HepG2 (cell line): Measurements from ENCODE around the gene AMIGO1. TPM values are rescaled to one million over a fixed set of nuclear protein-coding genes. Genes with fewer than 3 reads are reported as not detected.

Source experiments
- EEA1 ChIP-seq: sonication (generic); formaldehyde crosslinking; IDR thresholded peaks from 2 replicates; pipeline ENCODE4 v1.5.1; 2020; ENCODE audit warnings: mild to moderate bottlenecking, missing genetic modification reagents, borderline replicate concordance
- FOXP1 ChIP-seq, 2 experiments: fragments of 450-650 bp in 1 of 2; IDR thresholded peaks; 2 replicates each; pipeline ENCODE4 v1.6.1; 2017 to 2018; ENCODE audit warnings: antibody characterized with exemption in 1 of 2
- JUND ChIP-seq: sonication (generic); formaldehyde crosslinking; IDR thresholded peaks from 2 replicates; pipeline ENCODE4 v1.8.0; 2022; ENCODE audit warnings: mild to moderate bottlenecking, missing genetic modification reagents
- MEIS1 ChIP-seq: sonication (generic); formaldehyde crosslinking; IDR thresholded peaks from 2 replicates; pipeline ENCODE4 v1.9.0; 2021; ENCODE audit warnings: mild to moderate bottlenecking, missing genetic modification reagents, moderate library complexity, borderline replicate concordance
- NFATC3 ChIP-seq: sonication (generic); formaldehyde crosslinking; IDR thresholded peaks from 2 replicates; pipeline ENCODE4 v1.5.1; 2020; ENCODE audit warnings: mild to moderate bottlenecking, missing genetic modification reagents
- ONECUT2 ChIP-seq: sonication (generic); formaldehyde crosslinking; IDR thresholded peaks from 2 replicates; pipeline ENCODE4 v1.4.0; 2020; ENCODE audit warnings: missing genetic modification reagents
- RAD21 ChIP-seq: fragments of 450-650 bp; formaldehyde crosslinking; IDR thresholded peaks from 2 replicates; pipeline ENCODE4 v1.5.0; 2020; ENCODE audit warnings: mild to moderate bottlenecking
- SMYD3 ChIP-seq: sonication (generic); formaldehyde crosslinking; IDR thresholded peaks from 2 replicates; pipeline ENCODE4 v1.8.1; 2023; ENCODE audit warnings: mild to moderate bottlenecking, missing genetic modification reagents
- U2AF1 ChIP-seq: fragments of 200-400 bp; formaldehyde crosslinking; optimal IDR thresholded peaks from 2 replicates; pipeline ENCODE3; 2017; ENCODE audit warnings: mild to moderate bottlenecking, low read depth, low read length
- ZNF550 ChIP-seq: sonication (generic); formaldehyde crosslinking; IDR thresholded peaks from 2 replicates; pipeline ENCODE4 v1.4.0; 2020; ENCODE audit warnings: mild to moderate bottlenecking, missing genetic modification reagents, borderline replicate concordance
- ZNF598 ChIP-seq: sonication (generic); formaldehyde crosslinking; IDR thresholded peaks from 2 replicates; pipeline ENCODE4 v1.5.1; 2020; ENCODE audit warnings: mild to moderate bottlenecking, missing genetic modification reagents, borderline replicate concordance
- polyA plus RNA-seq, 8 experiments: library from polyadenylated mRNA; depleted of rRNA in 3 of 8; stranded (reverse) in 7 of 8; unstranded in 1 of 8; fragments of >200 nt; fragmentation: Illumina TruSeq in 4 of 8; extraction: Trizol in 4 of 8; gene quantifications; 2 replicates each; pipeline versions ENCODE4 v1.2.1 to v1.2.3, GENCODE V29; 2011 to 2016; ENCODE audit warnings: low read depth in 4 of 8, missing spikeins in 1 of 8, mixed read lengths in 1 of 8; ENCODE audit not compliant: insufficient read depth in 1 of 8
- total RNA-seq, 5 experiments: library from RNA; depleted of rRNA; stranded (reverse); fragments of >200 nt; fragmentation: Illumina TruSeq; extraction: Trizol; gene quantifications; 2 replicates each; pipeline ENCODE4 v1.2.3, GENCODE V29; 2016; ENCODE audit warnings: low read depth in 1 of 5
- TF ChIP-seq, protein P1 (sequence below): sonication (generic); formaldehyde crosslinking; IDR thresholded peaks from 2 replicates; pipeline ENCODE4 v1.8.0; 2022; ENCODE audit warnings: missing genetic modification reagents, low read depth, mild to moderate bottlenecking, borderline replicate concordance
- TF ChIP-seq, protein P2 (sequence below): sonication (generic); formaldehyde crosslinking; IDR thresholded peaks from 2 replicates; pipeline ENCODE4 v1.8.1; 2023; ENCODE audit warnings: mild to moderate bottlenecking, missing genetic modification reagents
- TF ChIP-seq, protein P3 (sequence below): IDR thresholded peaks from 2 replicates; pipeline ENCODE4 v1.6.1; 2016
- TF ChIP-seq, protein P4 (sequence below): sonication (generic); formaldehyde crosslinking; IDR thresholded peaks from 2 replicates; pipeline ENCODE4 v1.4.0; 2020; ENCODE audit warnings: missing genetic modification reagents
- TF ChIP-seq, protein P5 (sequence below): sonication (generic); formaldehyde crosslinking; IDR thresholded peaks from 2 replicates; pipeline ENCODE4 v1.5.0; 2020; ENCODE audit warnings: missing genetic modification reagents
- TF ChIP-seq, protein P6 (sequence below): sonication (generic); formaldehyde crosslinking; IDR thresholded peaks from 2 replicates; pipeline ENCODE4 v1.4.0; 2020; ENCODE audit warnings: mild to moderate bottlenecking, low read depth, missing genetic modification reagents
- TF ChIP-seq, protein P7 (sequence below): sonication (generic); formaldehyde crosslinking; IDR thresholded peaks from 2 replicates; pipeline ENCODE4 v1.4.0; 2020; ENCODE audit warnings: mild to moderate bottlenecking, missing genetic modification reagents
- TF ChIP-seq, protein P8 (sequence below): sonication (generic); formaldehyde crosslinking; IDR thresholded peaks from 2 replicates; pipeline ENCODE4 v1.8.0; 2022; ENCODE audit warnings: missing genetic modification reagents, mild to moderate bottlenecking, inconsistent platforms, borderline replicate concordance

Gene AMIGO1
- total and polyA plus RNA-seq, 2 of the 13 experiments (the other 11 are each of a cell fraction or from before 2014, with no cell fraction given): 0.40 to 1.3 TPM

DNA sequence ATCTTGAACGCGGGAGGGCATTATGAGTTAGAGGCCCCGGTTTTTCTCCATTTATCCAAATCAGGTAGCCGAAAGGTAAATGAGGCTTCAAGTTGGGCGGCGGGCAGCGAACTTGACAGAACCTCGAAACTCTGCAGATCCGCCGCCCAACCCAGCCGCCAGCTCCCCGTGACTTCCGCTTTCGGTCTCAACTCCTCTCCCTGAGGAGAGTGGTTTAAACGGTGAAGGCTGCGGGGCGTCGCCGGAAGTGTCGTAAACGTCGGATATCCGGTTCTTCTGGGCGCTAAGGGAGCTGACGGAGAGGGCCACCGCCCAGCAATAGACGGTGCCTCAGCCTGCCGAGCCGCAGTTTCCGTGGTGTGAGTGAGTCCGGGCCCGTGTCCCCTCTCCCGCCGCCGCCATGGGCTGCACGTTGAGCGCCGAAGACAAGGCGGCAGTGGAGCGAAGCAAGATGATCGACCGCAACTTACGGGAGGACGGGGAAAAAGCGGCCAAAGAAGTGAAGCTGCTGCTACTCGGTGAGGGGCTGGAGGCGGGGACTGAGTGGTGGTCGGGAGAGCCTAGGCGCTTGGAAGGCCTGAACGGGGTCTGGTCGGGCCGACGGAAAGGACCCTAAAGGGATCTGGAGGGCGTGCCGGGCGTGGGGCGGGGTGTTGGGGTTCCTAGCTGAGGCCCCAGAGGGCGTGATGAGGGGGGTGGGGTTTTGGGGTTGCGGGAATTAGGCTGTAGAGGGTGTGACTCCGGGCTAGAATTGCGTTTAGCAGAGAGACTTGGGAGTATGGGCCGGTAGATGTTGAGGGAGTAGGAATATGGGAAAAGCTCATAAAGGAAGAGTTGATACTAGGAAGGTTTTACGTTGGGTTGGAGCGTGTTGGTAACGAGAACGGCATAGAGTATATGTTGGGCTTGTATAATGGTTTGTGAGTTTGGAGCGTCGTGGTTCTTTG is 39.1 kb upstream of the AMIGO1 start, which contains the start of gene GNAI3 (continued):
- no peak for TF ChIP-seq EEA1 (CRISPR knock-in tag)
- no peak for TF ChIP-seq ZNF550 (CRISPR knock-in tag)
- TF ChIP-seq, protein P1, sequence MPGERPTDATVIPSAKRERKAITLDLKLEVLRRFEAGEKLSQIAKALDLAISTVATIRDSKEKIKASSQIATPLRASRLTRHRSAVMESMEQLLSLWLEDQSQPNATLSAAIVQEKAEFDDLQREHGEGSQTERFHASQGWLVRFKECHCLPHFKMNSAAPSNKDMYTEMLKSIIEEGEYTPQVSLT (CRISPR knock-in tag): no peak
- TF ChIP-seq, protein P2, sequence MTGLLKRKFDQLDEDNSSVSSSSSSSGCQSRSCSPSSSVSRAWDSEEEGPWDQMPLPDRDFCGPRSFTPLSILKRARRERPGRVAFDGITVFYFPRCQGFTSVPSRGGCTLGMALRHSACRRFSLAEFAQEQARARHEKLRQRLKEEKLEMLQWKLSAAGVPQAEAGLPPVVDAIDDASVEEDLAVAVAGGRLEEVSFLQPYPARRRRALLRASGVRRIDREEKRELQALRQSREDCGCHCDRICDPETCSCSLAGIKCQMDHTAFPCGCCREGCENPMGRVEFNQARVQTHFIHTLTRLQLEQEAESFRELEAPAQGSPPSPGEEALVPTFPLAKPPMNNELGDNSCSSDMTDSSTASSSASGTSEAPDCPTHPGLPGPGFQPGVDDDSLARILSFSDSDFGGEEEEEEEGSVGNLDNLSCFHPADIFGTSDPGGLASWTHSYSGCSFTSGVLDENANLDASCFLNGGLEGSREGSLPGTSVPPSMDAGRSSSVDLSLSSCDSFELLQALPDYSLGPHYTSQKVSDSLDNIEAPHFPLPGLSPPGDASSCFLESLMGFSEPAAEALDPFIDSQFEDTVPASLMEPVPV (CRISPR knock-in tag): peak; percentile 76; the same call in 1 of the 2 replicates
- TF ChIP-seq, protein P3, sequence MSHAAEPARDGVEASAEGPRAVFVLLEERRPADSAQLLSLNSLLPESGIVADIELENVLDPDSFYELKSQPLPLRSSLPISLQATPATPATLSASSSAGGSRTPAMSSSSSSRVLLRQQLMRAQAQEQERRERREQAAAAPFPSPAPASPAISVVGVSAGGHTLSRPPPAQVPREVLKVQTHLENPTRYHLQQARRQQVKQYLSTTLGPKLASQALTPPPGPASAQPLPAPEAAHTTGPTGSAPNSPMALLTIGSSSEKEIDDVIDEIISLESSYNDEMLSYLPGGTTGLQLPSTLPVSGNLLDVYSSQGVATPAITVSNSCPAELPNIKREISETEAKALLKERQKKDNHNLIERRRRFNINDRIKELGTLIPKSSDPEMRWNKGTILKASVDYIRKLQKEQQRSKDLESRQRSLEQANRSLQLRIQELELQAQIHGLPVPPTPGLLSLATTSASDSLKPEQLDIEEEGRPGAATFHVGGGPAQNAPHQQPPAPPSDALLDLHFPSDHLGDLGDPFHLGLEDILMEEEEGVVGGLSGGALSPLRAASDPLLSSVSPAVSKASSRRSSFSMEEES: no peak
- TF ChIP-seq MEIS1 (CRISPR knock-in tag): no peak; the same call in 1 of the 2 replicates
- no peak for TF ChIP-seq U2AF1
- no peak for TF ChIP-seq NFATC3 (CRISPR knock-in tag)
- no peak for TF ChIP-seq ZNF598 (CRISPR knock-in tag)
- peak; percentile 50; the same call in 1 of the 2 replicates for TF ChIP-seq JUND
- TF ChIP-seq SMYD3 (CRISPR knock-in tag): peak; percentile 68; the same call in 1 of the 2 replicates
- TF ChIP-seq, protein P4, sequence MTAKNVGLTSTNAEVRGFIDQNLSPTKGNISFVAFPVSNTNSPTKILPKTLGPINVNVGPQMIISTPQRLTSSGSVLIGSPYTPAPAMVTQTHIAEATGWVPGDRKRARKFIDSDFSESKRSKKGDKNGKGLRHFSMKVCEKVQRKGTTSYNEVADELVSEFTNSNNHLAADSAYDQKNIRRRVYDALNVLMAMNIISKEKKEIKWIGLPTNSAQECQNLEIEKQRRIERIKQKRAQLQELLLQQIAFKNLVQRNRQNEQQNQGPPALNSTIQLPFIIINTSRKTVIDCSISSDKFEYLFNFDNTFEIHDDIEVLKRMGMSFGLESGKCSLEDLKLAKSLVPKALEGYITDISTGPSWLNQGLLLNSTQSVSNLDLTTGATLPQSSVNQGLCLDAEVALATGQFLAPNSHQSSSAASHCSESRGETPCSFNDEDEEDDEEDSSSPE (CRISPR knock-in tag): peak; percentile 41; the same call in 1 of the 2 replicates
- TF ChIP-seq, protein P5, sequence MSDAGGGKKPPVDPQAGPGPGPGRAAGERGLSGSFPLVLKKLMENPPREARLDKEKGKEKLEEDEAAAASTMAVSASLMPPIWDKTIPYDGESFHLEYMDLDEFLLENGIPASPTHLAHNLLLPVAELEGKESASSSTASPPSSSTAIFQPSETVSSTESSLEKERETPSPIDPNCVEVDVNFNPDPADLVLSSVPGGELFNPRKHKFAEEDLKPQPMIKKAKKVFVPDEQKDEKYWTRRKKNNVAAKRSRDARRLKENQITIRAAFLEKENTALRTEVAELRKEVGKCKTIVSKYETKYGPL (CRISPR knock-in tag): no peak
- TF ChIP-seq, protein P6, sequence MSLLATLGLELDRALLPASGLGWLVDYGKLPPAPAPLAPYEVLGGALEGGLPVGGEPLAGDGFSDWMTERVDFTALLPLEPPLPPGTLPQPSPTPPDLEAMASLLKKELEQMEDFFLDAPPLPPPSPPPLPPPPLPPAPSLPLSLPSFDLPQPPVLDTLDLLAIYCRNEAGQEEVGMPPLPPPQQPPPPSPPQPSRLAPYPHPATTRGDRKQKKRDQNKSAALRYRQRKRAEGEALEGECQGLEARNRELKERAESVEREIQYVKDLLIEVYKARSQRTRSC: no peak
- TF ChIP-seq, protein P7, sequence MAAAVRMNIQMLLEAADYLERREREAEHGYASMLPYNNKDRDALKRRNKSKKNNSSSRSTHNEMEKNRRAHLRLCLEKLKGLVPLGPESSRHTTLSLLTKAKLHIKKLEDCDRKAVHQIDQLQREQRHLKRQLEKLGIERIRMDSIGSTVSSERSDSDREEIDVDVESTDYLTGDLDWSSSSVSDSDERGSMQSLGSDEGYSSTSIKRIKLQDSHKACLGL (CRISPR knock-in tag): peak; percentile 73; the same call in 1 of the 2 replicates
- no peak for TF ChIP-seq FOXP1 (IDR thresholded peaks at IDR 0.05)
- no peak for TF ChIP-seq FOXP1 (CRISPR knock-in tag; IDR thresholded peaks at IDR 0.05)
- TF ChIP-seq RAD21 (CRISPR knock-in tag): no peak
- no peak for TF ChIP-seq ONECUT2
- TF ChIP-seq, protein P8, sequence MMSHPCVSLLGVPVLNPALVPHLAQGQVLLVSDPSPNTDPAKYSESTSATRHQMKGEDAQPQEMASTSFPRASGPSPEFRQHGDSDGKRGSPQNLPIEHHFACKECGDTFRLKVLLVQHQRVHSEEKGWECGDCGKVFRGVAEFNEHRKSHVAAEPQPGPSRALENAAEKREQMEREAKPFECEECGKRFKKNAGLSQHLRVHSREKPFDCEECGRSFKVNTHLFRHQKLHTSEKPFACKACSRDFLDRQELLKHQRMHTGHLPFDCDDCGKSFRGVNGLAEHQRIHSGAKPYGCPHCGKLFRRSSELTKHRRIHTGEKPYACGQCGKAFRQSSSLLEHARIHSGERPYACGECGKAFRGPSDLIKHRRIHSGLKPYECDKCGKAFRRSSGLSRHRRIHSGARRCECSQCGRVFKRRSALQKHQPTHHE (CRISPR knock-in tag): peak; percentile 39; the same call in 1 of the 2 replicates
